Measurements from ENCODE around the gene NEDD1.

The NEDD1 gene

DNA sequence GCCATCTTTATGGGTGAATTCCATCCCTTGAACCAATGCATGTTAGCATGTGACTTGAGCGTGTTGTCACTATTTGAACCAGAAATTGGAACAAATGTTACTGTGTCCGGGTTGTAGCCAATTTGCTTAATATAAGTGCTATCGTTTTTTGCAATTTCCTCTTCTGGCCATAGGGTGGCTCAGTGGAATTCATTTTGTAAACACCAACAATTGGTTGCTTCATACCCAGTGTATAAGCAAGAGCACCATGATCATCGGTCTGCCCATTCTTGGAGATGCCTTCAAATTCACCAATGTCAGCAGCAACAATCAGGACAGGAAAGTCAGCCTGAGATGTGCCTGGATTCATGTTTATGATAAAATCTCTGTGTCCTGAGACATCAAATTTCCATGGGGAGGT lies 5.0 kb upstream of the NEDD1 start:
- peak; percentile 4 for DNase-seq

DNA sequence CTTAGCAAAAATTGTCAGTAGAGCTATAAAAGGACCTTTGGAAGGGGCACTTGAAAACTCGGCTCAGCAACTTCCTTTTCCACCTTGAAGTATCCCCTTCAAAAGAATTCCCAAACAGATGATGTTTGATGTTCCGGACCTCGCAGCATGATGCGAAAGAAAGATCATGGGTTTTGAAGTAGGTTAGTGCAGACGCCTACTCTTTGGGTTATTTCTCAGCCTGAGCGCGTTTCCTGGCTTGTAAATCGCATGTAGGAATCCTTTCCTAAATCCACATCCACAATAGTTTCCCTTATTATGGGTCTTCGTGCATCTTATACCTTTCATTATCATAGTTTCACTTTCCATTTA lies 584 bp upstream of the NEDD1 start:
- no peak for DNase-seq

DNA sequence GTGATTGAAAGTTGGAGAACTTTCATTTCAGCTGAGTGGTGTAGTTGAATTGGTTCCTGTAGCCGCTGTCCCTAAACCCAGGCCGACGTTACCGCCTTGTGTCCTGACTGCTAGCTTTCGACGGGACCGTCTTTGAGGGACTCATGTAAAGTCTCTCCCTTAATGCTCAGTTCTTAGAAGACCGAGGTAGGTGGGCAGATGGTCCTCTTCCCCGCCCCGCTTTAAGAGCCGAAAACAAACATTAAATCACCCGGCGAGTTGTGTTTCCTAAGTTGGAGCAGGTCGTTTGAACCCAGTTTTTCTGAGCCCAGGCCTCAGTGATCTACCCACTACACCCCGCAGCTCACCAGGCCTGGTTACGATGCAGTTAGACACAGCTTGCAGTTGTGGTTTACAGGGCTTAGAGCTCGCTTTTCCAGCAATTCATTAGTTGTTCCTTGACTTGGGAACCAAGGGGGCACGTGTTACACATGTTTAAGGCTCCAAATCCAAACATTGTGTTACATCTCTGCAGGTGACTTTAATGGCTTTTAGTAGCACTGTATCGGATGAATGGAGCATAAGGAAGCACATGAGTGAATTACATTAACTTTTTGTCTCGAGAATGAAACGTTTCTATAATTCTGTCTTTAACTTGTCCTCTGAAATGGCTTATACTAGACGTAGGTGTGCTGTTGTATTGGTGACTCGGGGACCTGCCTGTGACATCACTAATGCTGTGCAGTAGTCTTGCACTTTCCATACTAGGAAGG lies 790 bp downstream of the NEDD1 start:
- DNase-seq = peak; percentile 74

DNA sequence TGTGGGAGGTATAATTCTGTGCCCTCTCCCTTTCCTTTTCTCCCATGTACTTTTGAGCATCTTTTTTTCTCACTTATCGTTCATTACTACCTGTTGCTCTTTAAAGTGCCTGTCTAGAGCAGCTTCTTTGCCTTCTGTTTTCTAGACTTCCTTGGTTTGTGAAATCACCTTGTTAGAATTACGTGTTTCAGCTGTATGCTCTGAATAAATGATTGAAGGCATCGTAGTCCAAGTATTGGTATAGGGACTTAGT lies 1.3 kb downstream of the NEDD1 start:
- DNase-seq = no peak

DNA sequence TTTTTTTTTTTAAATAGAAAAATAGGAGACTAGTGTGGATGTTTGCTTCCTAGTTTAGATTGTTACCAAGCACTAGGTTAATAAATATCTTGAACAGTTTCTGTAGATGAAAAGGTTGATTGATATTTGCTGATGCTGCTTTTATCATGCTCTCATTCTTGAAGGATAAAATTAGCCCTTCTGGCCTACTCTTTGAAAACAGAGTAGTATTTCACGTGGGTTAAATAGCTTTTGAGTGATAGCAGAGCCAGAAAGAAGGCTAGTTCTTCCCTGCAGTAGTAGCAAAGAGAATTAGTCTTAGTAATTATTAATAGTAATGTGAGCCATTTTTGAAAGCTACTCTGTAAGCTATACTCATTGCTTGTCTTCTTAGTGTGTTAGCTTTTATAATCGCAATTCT lies 5.2 kb downstream of the NEDD1 start:
- DNase-seq = no peak

DNA sequence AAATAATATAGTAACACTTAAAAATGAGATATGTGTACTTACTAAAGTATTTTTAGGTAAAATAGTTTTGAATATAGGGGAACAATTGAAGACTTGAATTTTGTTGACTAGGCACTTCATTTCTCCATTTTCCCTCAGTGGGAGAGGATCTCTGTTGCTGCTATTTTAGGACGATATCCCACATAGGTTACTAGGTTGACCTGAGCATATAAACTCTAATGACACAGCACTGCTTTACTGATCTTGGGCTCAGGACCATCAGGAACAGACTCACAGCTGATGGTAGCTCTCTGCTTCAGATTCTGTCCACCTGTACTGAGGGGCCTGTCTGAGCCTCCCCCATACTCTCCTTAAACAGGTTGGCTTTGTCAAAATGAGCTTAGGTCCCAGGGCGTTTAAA lies 5.9 kb downstream of the NEDD1 start:
- DNase-seq = no peak

DNA sequence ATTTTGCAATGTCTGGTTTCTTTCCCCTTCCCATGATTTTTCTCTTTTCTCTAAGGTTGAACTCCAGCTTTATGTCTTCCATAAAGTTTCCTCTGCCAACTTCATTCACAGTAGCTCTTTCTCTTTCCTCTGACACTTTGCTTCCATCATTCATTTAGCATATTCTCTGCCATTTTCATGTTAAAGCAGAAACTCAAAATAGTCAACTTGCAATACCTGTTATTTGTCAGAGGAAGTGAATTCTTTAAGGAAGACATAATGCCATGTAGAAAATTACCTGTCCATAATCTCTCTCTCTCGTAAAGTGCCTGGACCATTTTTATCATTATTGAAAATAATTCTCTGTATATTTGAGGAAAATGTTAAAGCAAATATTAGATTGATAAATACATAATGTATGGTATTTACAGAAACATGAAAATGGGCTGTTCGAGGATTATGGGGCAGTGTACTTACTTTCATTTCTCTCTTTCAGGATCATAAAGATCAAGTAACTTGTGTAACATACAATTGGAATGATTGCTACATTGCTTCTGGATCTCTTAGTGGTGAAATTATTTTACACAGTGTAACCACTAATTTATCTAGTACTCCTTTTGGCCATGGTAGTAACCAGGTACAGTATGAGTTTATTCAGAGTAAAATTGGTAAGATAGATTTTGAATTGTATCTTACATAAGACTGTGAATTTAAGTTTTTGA lies 12.6 kb downstream of the NEDD1 start:
- no peak for DNase-seq

DNA sequence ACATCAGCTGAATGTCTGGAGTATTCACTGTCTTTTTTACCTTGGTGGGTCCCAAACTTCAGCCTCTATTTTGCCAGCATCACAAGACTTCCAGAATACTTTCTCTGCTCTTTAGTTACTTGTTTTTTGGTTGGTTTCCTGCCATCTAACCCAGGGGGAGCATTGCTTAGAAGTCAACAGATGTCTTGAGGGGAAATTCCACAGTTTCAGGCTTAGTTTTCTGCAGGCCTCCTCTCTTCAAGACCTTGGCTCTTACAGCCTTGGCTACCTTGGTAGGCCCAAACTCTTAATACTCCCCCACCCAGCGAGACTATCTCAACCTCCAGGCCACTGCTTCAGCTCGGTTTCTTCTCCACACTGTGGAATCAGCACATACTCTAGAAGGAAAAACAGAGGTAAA lies 41.7 kb downstream of the NEDD1 start:
- no peak for DNase-seq

DNA sequence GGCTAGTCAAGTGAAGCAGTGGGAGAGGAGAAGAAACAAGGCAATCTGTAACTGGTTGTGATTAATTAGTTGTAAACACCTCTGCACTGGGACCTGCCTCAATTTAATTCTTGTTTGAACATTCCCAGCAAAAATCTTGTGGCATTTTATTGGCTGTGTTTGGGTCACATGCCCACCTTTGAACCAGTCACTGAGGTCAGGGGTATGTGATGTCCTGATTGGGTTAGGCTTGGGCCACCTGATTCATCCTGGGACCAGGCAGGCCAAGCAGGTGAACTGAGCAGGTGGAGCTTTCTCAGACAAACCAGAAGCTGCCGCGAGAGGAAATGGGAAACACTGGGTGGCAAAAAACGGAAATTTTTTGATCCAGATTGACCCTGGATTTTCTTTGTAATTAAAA lies 72.5 kb downstream of the NEDD1 start:
- no peak for DNase-seq

DNA sequence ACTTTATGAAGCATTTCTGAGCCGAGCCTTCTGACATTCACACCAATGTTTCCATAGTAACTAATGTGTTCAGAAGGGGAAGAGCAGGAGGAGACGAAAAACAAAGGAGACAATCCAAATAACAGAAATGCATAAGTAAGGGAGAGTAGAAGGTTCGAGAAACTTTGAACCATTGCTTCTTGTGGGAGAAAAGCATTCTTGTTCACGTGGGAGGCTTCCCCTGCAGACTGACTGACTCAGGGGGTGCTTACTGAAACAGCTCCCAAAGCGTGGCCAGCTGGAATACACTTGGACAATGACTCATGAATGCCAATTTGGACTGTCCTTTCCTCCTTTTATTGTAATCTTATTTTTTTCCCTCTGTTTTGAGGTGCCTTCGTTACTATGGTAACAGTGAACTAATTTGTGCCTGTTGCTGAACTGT lies 73.9 kb downstream of the NEDD1 start:
- DNase-seq = no peak

DNA sequence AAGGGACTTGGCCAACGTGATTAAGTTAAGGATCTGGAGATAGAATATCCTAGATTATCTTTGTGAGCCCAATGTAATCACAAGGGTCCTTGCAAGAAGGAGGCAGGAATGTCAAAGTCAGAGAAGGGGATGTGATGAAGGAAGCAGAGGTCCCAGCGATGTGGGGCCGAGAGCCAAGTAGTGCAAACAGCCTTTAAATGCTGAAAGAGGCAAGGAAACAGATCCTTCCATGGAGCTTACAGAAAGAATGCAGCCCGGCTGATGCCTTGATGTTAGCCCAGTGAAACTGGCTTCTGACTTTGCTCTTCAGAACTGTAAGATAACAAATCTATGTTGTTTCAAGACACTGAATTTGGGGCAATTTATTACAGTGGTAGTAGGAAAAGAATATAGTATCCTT lies 74.9 kb downstream of the NEDD1 start:
- no peak for DNase-seq

DNA sequence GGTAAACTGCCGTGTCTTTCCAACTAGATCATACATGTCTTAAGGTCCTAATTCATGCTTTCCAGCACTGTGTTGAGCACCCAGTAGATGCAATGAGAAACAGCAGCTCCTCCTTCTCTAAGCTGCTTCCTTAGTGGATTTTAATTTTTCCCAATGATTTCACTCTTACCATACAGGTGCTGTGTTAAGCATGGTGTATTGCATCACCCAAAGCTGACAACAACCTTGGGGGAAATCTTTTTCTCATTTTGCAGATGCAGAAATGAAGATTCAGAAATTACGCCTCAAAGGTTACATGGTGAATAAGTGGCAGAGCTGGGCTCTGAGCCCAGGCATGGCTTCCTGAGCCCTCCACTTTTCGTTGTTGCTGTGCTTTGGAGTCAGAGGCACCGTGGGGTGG lies 75.6 kb downstream of the NEDD1 start:
- no peak for DNase-seq

DNA sequence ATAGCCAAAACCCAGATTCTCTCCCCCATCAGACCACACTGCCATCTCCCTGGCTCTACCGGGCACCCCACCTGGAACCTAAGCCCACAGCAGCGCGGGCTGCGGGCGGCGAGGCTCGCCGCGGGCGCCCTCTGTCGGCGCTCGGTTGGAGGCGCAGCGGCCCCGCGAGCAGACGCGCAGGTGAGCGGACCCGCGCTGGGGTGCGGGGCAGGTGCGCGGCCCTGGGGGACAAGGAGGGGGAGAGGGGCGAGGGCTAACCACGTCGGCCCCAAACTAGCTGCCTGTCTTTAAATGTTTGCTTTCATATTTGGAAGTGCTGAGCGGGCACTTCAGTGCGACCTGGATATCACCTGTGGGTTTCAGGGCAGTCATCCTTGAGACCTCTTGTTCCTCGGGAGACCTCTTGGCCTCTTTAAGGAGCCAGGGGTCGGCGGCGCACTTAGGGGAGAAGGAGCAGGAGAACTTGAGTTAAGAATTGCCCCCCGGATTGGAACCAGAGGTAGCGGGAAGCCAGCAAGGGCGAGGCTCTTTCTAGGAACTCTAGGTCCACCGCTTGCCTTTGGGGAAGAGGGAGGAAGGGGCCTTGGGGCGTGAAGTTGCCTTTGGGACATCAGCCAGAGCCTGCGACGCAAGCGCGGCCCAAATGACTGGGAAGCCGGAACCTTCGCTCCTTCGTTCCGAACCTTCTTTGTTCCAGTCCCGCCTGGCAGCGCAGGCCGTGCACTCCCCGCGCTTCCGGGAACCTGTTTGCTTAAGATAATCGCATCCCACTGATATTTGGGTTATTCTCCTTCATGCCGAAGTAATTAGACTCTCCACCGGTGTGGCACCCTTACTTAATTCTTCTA lies 78.7 kb downstream of the NEDD1 start:
- DNase-seq = peak; percentile 33

DNA sequence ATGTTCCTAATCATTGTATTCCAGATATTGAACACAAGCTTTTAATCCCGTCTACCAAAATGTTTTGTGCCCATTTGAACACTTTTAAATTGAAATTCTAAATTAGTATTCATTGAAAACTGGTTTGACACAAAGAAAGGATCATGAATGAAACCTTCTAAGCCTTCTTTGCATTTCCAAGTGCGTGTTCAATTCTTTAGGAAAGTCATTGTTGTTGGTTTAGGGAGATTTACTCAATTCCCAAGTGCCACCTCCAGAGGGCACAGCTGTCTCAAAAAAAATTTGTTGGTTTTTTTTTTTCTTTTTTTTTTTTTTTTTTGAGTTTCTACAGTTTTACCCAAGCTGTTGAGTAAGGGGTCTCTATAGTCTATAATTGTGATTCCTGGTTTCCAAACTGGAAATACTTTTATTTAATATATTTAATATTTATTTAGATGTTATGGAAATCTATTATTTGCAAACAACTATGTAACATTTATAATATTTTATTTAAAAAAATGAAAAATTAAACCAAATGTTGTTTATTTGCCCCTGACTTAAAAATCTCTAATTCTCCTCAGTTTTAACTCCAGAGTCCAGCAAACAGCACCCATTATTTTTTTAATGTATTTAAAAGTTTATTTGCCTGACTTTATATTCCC lies 79.9 kb downstream of the NEDD1 start:
- DNase-seq = peak; percentile 36

DNA sequence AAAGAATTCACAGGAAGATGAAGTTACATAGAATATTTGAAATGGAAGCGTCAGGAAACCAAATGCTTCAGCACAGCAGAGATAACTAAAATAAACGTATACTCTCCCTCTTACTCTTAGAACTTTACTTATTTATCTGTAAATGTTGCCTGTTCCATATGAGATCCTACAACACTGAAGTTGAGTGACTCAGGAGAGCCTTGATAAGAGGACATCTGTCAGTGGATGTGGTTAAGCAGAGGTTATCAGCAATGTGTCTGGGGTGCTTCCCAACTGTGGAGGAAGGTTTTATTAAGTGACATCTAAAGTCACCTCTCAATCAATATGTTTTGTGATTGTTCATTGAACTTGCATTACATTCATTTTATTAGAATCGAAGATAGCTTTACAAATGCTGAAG lies 81.9 kb downstream of the NEDD1 start:
- no peak for DNase-seq

DNA sequence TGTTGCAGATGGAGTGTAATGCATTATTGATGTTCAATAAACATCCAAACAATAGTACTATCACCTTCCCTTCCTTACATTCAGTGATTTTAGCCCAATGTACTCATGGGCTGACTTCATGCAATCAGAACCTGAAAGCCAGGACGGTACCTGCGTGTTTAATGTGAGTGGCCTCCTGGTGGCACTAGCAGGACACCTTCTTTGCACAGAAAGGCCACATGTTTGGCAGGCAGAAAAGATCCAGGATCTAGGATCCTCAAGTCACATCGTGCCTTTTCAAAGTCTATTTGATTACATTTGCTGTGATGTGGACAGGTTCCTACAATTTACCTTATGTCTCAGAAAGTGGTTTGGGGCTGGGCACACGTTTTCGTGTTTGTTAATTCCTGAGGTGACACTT lies 82.9 kb downstream of the NEDD1 start:
- DNase-seq = peak; percentile 80

DNA sequence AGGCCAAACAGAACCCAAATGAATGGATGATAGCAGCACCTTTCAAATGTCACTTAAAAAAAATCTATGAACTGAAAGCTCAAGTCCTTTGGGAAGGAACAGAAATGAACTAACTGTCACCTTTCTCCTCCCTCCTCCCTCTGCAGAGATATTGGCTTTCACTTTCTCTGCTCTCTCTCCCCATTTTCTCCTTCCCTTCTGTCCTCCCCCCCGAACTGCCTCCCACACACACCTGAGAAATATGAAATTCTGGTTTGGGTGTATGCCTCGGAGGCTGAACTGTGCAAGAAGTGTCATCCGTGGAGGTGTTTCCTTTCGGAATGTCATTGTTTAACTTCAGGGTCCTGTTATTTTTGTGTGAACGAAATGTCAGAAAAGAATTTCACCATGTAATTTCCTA lies 87.8 kb downstream of the NEDD1 start:
- no peak for DNase-seq

DNA sequence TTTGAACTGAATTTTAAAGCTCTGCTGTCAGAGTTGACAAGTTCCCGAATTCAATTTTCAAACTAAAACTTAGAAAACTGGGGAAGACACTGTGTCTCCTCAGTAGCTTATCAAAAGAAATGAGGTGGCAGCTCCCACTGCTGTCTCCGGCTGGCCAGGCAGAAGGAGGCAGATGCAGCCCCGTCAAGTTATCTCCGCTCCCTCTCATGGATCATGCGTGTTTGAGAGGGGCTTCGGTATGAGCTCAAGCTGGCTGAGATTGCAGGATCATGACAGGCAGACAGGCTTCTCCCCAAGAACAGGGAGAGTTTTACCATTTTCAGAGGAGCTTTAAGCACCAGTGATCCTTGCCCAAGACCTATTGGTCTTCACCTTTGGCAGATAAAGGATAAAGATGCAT lies 88.8 kb downstream of the NEDD1 start:
- no peak for DNase-seq

DNA sequence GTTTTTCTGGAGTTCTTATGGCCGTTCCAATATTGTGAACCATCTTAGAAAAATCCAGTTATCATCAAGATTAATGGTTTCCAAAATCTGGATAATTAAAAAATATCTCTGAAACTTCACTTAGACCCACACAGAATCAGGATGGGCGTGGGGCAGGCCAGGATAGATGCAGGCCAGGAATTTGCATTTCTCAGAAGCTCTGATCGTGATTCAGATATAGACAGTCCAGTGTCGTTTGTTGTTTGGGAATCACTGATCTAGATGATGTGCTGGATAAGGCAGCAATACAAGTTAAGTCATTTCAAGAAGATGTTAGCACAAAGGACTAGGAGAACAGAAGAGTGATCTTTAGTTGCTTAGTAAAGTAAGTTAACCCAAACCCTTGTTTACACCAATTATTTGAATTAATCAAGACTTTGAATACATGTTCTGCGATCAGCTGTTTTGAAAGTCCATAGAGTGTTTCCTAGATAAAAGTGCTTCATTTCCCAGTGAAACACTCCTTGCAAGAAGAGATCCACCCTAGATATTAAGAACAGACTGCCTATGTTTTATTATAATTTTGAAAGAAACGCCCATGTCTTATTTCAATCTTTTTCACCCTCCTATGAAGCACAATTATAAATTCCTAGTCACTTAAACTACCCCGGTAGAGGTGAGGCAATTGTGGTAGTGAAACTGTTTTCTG lies 90.9 kb downstream of the NEDD1 start:
- DNase-seq = no peak

DNA sequence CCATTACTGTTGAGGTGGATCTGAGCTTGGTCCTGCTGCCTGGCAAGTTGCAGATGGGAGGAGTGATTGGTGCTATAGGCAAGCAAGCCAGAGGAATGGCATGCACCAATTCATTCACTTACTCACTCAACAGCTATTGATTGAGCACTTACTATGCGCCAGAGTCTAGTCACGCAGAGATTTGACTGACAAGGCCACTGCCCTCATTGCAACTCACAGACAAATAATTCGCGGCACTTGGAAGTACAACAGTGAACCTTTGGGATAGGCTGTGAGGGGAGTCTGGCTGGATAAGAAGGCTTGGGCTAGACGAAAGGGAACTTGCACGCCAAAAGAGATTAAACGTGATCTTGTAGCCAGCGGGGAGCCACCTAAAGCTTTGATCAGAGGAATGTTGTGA lies 96.2 kb downstream of the NEDD1 start:
- peak; percentile 15 for DNase-seq
